HG03460 (cell line): Measurements from ENCODE around the gene RAP1A.

ENCODE experiments used
- ATAC-seq: cut with Tn5 transposase; IDR thresholded peaks from one replicate; pipeline ENCODE4 v1.9.1; 2021; ENCODE audit not compliant: unreplicated experiment

Gene RAP1A

DNA sequence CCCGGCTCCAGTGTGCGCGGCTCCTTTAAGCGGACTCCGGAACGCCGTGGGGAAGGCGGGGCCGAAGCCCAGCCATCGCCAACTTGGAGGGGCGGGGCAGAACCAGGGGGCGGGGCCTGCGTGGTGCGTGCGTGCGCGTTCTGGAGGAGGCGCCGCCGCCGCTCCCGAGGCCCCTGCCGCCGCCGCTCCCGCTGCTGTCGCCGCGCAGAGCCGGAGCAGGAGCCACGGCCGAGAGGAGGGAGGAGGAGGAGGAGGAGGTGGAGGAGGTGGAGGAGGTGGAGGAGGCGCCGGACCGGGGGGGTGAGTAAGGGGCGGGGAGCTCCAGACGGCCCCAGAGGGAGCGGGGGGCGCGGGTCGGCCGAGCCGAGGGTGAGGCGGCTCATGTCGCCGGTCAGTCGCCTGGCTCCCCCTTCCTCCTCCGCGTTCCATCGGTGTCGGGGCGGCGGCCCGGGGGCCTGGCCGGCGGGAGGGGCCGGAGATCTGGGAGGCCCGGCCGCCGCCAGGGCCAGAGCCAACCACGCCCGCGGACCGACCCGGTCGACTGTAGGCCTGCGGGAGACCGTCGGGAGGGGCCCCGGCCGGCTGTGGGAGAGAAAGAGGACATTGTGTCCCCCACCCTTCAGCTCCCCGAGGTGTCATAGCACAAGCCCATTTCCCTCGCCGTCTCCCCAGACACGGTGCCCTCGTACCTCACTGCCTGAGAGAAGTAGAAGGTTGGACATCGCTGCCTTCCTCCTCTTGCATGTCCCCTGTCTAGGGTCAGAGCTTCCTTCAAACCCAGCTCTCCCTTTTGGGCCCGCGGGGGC is at the start of gene RAP1A:
Gene RAP1A, plus strand, starts transcription at position 155 of the 806 bp plus-strand sequence. CDS start 71,572 bp downstream, outside the sequence.
- ATAC-seq: peak; percentile 50

DNA sequence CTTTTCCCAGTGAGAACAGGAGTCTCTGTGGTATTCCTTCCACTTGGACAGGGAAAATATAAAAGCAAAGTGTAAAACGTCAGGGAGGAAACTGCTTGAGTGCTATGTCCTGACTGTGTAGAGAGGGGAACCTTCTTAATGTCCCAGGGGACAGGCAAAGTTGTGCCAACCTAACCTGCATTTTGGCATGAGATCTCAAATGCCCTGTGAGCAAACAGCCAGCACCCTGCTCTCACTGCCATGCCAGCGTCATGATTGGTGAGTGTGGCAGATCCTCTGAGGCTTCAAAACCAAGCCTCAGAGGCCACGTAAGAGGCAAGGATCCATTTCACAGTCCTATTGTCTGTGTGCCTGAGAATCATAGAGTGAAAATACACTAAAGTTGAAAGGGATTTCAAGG is 49.7 kb upstream of the RAP1A start:
- ATAC-seq: no peak

DNA sequence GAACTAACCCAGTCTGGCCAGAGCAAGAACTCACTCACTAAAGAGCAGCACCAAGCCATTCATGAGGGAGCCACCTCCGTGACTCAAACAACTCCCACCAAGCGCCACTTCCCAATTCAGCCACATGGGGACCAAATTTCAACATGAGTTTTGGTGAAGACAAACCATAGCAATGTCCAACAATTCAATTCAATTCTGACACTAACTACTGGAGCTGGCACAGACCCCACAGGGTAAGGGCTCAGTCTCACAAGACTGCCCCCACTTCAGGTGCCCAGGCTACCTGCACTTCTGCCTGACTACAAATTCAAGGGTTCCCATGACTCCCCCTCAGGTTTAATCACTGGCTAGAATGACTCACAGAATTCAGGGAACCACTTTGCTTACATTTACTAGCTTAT is 48.8 kb upstream of the RAP1A start:
- no peak for ATAC-seq

DNA sequence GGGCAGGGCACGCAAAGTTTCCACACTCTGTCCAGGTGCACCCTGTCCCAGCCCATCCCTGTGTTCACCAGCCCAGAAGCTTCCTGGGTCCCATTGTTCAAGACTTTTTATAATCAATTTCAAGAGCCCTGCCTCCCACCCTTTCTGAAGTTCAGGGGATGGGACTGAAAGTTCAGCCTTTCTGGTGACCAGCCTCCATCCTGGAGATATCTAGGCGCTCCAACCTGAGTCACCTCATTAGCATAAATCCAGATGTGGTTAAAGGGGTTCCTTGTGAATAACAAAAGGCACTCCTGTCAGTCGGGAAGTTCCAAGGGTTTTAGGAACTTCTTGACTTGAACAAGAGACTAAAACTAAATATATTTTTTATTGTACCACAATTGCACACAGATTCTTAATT is 48.4 kb upstream of the RAP1A start:
- no peak for ATAC-seq

DNA sequence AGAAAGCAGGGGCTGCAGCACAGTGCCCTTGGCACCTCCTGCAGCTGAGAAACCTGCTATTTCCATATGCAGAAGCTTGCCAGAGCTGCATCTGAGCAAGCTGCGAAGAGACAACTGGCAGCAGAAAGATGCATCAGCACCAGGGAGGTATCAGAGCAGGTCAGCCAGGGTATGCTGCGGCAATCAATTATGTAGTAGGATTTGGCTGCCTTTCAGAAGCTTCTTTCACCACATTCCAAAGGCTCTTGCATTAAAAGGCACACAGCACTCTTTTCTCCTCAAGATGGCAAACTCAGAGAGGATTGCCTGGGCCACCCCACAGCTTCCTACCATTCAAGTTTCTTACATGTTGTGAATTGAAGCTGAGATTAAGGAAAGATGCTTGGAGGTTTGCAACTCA is 47.6 kb upstream of the RAP1A start:
- no peak for ATAC-seq

DNA sequence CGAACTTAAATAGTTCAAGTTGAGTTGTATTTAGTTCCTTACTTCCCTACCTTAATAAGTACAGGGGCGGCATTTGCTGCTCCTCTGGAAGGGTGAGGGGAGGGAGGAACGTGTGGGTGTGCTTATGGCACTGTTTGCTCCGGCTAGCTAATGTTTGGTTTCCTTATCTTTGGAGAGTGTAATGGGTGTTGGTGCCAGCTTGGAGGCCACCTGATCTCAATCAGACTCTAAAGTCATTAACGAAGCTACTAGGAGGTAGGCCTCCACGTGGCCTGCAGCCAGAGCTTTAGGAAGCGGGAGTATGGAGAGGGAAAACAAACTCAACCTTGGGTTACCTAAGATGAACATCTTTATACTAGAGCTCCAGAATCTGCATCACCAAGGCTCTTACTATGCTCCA is 43.0 kb upstream of the RAP1A start:
- no peak for ATAC-seq

DNA sequence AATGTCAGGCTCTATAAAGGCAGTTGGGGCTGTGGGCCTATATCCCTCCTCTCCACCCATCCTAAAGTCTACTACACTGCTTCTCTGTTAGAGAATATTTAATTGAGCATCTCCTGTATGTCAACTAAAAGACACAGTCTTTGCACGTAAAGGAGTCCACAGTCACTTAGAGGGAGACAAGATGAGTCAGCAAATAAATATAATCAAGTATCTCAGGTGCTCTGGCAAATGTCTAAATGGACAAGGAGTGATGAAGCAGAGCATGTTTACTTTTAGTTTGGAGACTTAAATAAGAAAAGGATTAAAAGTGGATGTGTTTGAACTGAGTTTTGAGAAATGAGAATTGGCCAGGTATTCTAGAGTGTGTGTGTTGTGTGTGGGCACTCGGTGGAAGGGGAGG is 41.8 kb upstream of the RAP1A start:
- ATAC-seq: no peak

DNA sequence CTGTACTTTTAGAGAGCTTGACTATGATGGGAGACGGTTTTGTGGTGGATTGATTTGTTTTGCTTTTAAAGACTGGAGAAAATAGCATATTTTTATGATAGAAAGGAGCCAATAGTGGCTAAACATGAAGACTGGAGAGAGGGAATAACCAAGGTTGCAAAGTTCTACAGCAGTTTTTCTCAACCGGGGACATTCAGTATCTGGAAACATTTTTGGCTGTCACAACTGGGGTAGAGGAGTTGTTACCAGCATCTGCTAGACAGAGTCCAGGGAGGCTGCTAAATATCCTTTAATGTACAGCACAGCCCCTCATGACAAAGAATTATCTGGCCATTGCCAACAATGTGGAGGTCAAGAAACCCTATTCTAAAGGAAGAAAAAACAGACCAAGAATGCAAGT is 38.4 kb upstream of the RAP1A start:
- no peak for ATAC-seq

DNA sequence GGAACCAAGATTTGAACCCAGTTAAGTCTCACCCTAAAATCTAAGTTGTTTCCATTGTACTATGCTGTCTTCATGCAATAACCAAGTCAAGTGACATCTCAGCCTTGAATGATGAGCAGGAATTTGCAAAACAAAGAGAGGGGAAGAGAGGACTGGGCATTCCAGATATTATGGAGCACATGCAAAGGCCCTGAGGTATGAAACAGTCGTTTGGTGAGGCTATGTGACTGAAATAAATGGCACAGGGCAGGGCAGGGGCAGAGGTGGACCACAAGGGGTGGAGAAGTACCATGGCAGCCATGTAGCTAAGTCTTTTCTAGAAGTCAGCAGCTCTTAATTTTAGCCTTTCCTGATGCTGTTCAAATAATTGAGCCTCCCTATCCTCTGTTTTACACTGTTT is 37.6 kb upstream of the RAP1A start:
- ATAC-seq: no peak

DNA sequence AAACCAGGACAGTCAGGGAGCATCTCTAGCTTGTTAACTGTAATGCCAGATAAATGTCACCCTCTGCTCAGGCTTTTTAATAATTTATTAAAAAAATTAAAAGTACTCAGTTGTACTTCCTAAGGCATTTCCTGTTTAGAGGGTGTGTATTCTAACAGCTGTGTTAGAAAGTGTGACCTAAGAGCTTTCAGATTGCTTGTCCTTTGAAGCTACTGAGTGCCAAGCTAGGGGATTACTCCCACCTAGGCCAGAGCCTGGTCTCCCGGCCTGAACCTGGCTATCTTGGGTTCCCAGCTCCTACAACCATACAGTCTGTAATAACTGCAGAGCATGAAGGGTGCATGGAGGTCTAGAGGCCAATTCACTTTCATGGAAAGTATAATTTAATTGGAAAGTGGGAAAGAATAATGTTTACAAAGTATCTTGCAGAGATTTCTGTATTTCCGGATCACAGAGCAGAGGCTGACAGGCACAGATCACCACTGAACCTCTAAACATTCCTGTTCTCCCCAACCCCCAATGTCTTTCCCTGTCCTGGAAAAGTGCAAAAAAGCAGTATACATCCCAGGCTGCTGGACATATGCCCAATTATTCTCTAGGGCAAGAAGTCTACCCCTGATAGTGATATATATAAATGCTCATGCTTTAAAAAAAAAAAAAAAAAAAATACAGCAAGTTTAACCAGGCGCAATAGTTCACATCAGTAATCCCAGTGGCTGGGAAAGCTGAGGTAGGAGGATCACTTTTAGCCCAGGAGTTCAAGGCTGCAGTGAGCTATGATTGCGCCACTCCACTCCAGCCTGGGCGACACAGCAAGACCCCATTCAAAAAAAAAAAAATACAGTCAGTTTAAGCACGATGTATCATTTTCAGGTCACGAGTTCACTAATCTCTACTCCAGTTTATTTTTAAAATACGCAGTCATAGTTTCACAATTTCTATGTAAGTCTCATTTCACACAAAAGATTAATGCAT is 36.7 kb upstream of the RAP1A start:
- no peak for ATAC-seq

DNA sequence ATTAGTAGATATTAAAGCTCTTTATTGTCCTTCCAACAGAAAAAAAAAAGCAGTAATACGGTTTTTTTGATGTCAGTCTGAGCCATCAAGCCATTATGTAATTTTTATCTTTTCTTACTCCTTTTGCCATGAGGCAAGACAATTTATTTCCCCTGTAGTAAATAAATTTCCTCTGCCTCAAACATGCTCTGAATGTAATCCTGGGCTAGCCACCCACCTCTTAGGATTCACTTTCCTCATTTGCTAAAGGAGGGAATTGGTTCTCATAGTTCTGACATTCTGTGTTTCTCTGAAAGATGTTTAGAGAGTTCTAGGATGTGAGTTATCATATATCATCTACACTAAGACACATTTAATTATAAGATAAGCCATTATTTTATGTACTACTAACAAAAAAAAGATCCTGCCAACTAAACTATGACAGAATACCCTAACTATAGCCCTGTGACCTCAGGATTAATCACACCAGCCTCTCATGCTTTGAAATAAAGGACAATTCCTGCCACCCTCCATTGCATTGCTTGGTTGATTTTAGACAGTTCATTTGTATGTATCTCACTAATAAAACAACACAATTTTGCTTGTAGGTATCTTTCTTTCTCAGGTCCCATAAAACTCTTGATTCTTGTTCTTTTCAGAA is 34.0 kb upstream of the RAP1A start:
- ATAC-seq: no peak

DNA sequence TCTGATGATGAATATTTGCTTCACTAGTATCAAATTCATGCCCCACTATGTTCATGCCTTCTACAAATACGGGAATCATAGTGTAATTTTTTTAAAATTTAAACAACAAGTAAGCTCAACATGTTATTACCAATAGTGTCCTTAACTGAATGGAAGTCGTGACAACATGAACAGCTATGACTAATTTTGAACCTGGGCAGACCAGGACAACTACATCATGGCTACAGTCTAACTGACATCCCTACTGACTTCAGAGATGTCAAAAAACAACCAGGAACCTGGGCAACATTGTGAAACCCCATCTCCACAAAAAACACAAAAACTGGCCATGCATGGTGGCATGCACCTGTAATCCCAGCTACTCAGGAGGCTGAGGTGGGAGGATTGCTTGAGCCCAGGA is 33.5 kb upstream of the RAP1A start:
- ATAC-seq: no peak

DNA sequence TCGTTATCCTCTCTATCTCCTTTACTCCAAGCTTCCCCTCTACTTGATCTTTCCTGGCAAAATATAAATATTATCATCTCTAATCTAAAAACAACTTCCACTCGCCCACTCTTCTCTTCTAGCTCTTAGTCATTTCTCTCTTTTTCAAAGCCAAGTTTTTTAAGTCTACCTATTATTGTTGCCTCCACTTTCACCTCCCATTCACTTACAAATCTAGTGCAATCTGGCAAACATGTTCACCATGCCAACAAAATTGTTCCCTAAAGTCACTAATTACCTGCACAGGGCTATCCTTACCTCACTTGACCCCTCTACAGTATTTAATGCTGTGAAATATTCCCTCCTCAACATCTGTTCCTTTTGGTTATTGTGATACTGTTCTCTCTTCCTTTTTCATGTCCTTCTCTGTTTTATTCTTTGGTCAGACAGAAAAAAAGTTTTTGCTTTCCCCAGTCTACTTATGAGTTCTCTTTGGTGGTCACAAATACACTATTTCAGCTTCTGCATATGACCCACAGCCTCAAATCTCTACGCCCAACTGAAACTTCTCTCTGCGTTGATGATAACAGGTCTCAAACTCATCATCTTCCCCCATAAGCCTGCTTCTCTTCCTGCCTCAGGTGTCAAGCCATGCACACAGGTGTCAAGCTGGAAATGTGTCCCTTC is 31.9 kb upstream of the RAP1A start:
- ATAC-seq: no peak

DNA sequence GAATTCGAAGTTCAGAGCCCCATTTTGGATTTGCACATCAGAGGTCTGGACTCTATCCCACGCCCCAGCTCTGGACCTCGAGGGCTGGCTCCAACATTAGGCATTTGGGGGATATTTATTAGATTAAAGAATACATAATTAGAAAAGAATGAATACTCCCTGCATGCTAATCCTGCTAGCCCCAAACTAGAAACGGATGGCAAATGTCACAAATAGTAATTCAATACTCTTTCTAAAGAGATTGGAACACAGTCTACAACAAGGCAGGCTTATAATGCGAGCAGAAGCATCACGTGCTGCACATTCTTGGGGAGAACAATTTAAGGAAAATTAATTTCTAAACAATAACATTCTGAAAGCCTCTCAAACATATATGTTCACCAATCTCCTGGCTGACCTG is 27.7 kb upstream of the RAP1A start:
- no peak for ATAC-seq

DNA sequence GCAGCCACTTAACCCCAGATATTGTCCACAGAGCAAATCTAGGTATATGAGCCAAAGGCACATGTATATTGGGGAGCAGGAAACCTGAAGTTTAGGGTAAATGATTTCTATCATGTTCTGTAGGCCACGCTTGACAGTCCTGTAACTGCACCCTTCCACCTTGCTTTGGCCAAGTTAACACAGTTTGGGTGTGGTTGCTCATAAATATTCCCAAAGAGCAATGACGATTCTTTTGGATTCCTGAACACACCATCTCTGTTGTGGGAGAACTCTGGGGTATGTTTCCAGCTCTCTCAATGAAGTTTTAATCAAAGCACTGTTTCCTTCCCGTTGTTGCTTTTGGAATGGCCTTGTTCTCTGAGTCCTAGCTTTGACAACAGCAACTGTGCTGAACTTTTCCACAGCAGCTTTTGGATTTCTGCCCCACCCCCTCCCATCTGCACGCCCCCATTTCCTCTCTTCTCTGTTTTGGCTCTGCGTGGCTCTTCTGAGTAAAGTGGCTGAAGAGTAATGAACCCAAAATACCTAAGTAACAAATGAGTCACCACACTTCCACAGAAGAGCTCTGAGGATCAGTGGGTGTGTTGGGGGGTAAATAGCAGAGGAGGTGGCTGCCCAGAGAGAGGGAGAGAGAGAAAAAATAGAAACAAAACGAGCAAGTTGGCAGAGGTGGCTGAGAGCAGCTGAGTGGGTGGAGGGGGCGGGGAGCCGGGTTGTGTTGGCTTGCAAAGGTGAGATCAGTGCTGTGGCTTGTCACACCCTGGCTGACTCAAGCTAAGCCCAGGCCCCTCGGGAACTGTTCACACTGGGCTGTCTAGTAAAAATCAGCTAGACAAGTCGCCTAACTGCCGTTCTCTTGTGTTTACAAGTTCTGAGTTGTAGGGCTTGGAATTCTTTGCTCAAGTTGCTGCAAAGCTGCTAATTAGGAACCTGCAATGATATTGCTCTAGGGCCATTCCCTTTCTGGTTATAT is 26.9 kb upstream of the RAP1A start:
- ATAC-seq: peak; percentile 82

DNA sequence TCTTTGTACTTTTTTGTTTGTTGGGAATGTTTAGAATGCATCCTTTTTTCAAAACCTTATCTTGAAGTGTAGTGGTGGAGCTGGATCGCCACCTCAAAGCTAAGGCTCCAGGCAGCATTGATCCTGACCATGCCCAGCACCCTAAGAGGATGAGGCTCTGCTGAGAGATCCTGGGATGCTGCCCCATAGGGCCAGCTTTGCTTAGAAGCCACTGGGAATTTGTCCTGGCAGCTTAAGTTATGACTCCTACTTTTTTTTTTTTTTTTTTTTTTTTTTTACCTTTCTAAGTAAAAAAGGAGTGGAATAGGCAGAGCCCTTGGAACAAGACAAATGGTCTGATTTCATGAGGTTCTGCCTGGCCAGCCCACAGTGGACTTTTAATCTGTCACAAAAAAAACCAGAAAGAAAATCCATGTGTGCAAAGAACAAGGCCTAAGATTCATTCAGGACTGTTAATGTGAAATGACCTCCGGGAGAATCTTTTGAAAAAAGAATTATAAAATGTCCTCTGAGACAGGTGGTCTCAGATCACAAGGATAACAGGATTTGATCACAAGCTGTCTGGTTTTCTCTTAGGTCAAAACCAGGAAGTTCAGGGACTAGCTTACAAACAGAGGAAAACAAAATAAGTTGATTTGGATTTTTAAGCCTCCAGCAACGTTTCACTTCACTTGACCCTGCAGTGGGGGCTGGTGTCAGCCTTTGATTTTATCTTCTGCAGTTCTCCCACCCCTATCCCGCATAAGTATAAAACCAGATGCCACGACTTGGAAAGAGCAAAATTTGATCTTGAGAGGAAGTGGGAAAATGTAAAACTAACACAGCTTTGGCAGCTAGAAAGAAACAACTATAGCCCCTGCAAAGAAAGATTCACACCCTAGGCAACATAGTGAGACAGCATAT is 25.9 kb upstream of the RAP1A start:
- ATAC-seq: no peak

DNA sequence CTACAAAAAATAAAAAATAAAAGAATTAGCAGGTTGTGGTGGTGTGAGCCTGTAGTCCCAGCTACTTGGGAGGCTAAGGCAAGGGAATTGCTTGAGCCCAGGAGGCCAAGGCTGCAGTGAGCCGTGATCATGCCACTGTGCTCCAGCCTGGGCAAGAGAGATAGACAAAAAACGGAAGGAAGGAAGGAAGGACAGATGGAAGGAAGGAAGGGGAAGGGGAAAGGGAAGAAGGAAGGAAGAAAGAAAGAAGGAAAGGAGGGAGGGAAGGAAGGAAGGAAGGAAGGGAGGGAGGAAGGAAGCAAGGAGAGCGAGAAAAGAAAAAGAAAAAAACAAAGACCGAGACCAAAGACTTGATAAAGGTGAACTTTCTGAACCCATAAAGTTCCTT is 25.3 kb upstream of the RAP1A start:
- no peak for ATAC-seq

DNA sequence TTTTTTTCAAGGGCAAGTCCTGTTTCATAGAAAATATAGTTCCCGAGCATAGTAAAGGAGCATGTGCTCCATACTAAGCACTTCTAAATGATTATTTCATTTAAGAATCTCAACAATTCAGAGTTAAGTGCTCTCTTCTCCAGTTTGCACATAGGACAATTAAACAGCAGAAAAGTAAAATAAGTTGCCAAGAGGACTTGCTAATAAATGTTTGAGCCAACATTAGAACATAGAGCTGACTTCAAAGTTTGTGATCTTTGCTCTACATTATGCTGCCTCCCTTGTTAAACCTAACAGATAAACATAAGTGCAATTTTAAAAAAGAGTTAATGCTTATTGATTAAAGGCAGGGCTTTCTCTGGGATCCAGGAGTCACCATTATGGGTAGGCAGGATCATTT is 23.8 kb upstream of the RAP1A start:
- ATAC-seq: no peak

DNA sequence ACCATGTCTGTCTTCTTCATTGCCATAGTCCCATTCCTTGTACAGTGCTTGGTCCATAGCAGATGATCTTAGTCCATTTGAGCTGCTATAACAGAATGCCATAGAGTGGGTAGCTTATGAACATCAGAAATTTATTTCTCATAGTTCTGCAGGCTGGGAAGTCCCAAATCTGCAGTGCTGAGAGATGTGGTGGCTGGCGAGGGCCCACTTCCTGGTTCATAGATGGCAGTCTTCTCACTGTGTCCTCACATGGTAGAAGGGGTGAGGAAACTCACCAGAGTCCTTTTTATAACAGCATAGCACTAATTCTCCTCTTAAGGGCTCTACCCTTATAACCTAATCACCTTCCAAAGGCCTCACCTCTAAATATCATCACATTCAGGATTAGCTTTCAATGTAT is 23.1 kb upstream of the RAP1A start:
- ATAC-seq: no peak
